Cerebellar nuclear complex (tissue), 1 donor: Measurements from ENCODE around the gene SLC25A13.
"Not testable (repeated sequence)": the region's sequence is repeated elsewhere in the genome, so short reads cannot be mapped to it uniquely, and the experiment has no call there.

Experiments
- DNase-seq, 2 experiments: peaks; one replicate each; lab custom pipeline; 2025; lab: John Stamatoyannopoulos, UW

The SLC25A13 gene

DNA sequence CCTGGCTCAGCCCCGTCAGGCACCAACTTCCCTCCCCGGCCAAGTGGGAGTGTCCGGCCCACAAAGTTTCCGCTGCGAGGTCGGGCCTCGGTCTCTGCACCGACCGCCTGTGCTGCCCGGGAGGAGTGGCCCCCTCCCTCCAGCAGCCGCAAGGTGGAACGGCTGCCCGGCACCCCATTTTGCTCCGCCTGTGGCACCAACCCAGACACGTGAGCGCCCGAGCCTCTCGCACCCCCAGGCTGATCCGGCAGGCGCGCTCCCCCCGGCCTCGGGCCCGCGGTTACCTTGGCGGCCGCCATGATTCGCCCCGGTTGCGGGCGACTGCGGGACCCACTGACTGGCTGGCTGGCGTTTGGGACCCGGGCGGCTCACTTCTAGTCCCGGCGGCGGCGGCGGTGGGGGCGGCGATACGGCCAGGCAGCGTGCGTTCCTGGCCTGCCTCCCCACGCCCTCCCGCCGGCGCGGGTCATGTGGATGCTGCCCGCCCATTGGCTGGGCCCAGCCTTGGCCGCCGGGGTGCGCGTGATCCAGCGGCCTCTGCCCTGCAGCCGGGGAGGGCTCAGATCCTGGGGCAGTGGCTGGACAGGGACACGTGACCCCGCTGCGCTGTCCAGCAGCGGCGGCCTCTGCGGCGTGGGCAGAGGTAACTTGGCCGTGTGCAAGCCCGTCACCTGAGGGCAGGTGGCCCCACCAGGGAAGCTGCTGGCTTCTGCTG, at the start of gene SLC25A13:
SLC25A13 (minus strand) TSS at position 441 of the 715 bp plus-strand sequence; CDS start at position 299, 142 bp downstream.
- DNase-seq = no peak

- not testable (repeated sequence) for DNase-seq
These were observed 44.0 kb upstream of the SLC25A13 start for GRCh38 chr7:96365916-96366315.

DNA sequence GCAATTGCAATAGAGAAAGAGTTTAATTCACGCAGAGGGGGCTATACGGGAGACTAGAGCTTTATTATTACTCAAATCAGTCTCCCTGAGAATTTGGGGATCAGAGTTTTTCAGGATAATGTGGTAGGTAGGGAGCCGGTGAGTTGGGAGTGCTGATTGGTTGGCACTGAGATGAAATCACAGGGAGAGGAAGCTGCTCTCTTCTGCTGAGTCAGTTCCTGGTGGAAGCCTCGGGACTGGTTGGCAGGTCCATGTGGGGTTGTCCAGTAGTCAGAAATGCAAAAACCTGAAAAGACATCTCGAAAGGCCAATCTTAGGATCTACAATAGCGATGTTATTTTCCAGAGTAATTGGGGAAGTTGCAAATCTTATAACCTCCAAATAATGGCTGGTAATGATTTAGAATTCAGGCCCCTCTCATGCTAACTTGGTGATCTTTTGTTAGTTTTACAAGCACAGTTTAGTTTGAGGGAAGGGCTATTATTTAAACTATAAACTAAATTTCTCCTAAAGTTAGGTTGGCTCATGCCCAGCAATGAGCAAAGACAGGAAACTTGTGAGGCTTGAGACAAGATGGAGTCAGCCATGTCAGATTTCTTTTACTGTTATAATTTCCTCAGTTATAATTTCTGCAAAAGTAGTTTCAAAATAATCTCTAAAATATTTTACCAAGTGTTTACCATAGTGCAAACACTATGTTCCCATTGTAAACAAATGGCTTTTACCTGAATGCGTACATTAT, 39.4 kb upstream of the SLC25A13 start:
- no peak for DNase-seq

GRCh38 chr7:96359876-96360275, 38.0 kb upstream of the SLC25A13 start:
- no peak for DNase-seq

- not testable (repeated sequence) for DNase-seq
These were observed 36.5 kb upstream of the SLC25A13 start for GRCh38 chr7:96358236-96358971.

DNA sequence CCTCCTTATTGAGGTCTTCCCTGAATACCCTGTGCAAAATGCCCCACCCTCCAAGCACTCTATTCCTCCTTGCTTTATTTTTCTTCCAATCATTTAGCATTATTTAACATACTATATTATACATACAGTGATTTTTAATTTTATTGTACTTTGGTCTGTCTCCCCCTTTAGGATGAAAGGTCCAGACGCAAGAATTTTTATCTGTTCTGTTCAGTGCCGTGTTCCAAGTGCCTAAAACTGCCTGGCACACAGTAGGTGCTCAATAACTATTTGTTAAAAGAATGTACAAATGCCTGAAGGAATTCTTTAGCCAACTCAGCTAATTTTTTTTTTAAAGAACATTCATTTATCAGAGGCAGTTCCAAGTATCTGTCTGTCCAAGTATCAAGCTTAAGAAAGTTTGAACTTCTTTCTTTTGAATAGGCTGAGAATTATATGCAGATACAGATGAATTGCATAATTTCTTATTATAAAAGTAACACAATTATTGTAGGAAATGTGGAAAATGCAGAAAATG, 34.1 kb upstream of the SLC25A13 start:
- DNase-seq = no peak

- no peak for DNase-seq
These were observed 33.0 kb upstream of the SLC25A13 start for GRCh38 chr7:96354881-96355280.

DNA sequence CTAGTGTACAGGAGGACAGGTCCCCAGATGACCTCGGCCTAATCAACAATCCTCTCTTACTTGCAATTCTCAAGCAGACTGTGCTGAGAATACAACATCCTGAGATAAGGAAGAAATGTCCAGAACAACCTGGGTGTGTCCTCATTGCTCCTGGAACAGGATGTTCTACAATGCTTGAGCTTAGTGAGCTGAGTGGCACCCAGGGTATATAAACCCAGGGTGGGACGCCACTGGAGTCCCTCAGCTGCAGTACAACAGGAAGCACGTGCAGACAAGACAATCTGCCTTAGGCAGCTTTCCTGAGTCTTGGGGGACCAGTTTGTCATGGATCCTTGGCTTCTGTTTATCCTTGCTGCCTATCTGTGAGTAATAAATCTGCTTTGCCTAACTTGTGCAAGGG, 27.7 kb upstream of the SLC25A13 start:
- DNase-seq = no peak

DNA sequence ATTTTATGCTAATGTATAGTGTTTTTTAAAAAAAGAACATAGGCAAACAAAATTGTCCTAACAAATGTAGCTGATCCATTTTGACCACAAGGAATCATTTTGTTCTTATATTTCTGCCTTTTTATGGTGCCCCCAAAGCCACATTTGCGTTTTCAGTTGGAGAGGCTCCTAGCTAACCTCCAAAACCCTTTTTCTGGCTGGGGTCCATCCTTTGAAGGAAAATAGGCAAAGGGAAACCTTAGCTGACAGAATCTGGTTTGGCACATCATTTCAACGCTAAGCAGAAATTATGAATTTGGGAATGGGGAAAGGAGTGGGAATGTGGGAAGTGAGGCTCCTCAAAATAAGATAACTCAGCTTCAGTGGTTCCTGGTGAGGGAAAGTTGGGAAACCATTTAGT, 25.6 kb upstream of the SLC25A13 start:
- DNase-seq = no peak

DNA sequence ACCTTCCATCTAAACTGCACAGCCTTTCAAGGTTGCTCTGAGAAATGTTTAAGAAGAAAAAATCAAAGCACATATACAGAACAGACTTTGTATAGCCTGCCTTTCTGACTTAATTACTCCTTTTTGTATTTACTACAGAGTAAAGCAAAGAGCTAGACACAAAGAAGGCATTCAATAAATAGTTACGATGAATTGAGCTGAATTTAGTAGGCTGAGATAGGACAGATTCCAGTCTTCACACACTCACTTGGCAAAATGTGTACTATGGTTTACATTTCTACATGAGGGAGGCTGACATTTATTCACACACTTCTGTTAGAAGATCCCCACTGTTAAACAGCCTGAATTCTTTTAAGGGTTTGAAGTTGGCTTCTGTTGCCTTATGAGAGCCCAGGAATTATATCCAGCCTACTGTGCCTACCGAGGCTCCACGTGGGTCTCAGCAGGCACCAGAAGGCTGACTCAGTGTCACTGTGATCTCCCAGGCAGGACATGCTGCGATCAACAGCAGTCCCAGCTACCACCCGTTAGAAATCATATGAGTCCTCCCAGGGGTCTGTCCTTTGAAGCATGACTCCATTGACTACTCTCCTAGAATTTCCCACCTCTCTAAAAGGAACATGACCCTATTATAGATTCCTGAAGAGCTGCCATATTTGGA, 24.5 kb upstream of the SLC25A13 start:
- no peak for DNase-seq

DNA sequence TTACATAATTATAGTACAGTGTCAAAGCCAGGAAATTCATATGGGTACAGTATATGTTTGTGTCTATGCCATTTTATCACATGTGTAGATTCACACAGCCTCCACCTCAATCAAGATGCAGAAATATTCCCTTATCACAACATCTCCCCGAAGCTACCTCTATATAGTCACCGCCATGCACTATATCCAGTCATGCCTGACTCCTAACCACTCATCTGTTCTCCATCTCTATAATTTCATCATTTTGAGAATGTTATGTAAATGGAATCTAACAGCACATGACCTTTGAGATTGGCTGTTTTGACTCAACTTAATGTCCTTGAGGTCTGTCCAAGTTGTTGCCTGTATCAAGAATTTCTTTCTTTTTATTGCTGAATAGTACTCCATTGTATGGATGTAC, 22.3 kb upstream of the SLC25A13 start:
- DNase-seq = no peak

- DNase-seq = no peak
These were observed 20.2 kb upstream of the SLC25A13 start for GRCh38 chr7:96342049-96342448.

DNA sequence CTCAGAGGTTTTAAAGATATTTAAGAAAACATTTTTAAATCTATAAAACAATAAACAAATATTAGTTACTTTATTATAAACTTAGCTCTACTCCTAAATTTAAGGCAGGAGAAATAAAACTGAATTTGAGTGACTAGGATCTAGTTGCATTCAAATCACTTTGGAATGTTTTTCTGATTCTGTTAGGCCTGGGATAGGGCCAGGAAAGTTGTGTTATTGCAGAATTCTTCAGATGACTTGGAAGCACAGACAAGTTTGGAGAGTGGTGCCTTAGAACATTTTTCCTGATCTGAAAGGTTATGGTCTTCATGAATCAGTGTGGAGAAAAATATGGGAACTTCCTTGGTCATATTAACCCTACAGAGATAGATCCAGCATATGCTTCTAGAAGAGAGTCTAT, 15.6 kb upstream of the SLC25A13 start:
- DNase-seq = no peak

- no peak for DNase-seq
These were observed 10.4 kb upstream of the SLC25A13 start for GRCh38 chr7:96332325-96332724.

- DNase-seq = no peak
These were observed 9.9 kb upstream of the SLC25A13 start for GRCh38 chr7:96331775-96332174.

GRCh38 chr7:96331233-96331632, 9.3 kb upstream of the SLC25A13 start:
- no peak for DNase-seq

DNA sequence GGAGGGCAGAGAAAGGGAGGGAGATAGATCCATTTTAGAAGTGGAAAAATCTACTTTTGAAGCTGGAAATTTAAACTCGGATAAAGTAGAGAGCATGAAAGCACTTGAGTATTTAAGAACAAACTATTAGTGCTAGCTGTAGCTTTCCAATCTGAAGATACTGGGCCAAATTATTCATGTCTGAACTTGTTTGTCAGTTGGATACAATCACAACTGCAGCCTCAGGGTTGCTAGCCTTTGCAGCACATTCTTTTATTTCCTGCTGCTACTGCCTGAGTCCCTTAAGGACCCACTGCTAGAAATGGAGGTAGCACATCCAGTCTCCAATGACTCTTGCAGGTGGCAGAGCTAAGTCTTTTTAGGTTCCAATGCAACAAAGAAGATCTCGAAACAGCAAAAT, 8.3 kb upstream of the SLC25A13 start:
- DNase-seq = no peak

DNA sequence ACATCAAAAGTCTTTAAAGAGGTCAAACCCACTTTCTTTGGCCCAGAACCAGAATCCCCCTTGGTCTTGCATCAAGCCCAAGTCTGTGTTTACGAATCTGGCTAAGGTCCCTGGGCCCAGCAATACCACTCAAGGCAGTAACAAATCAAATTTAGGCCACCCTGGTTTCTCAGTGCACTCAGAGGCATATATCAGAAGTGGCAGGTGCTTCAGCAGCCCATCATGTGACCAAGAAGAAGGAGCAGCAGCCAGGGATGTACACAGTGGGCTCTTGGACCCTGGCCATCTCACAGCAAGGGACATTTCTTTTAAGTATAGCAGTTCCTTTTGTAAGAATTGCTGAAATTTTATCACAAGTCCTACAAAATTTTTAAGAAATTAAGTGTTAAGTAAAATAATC, 7.3 kb upstream of the SLC25A13 start:
- DNase-seq = no peak

- no peak for DNase-seq
These were observed 6.1 kb upstream of the SLC25A13 start for GRCh38 chr7:96328016-96328415.

DNA sequence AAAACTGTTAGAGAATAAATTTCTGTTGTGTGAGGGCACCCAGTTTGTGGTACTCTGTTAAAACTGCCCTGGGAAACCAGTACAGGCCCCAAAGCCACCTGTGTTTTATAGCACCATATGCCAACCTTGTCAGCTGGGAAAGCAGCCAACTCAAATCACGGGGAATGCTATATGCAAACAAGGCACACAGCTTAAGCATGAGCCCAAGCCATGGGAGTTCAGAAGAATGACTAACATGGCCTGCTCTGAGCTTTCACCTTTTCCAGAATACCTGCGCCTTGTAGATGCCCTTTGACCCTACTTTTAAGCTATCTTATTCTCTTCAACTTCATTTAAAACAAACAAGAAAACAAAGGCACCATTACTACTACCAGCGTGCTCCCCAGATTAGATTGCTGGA, 5.5 kb upstream of the SLC25A13 start:
- DNase-seq = no peak

GRCh38 chr7:96326752-96327151, 4.9 kb upstream of the SLC25A13 start:
- DNase-seq = not testable (repeated sequence)

GRCh38 chr7:96322847-96323461, 1.1 kb upstream of the SLC25A13 start:
- no peak for DNase-seq
